ENCODE results near the gene CRIM1.

Gene CRIM1

DNA sequence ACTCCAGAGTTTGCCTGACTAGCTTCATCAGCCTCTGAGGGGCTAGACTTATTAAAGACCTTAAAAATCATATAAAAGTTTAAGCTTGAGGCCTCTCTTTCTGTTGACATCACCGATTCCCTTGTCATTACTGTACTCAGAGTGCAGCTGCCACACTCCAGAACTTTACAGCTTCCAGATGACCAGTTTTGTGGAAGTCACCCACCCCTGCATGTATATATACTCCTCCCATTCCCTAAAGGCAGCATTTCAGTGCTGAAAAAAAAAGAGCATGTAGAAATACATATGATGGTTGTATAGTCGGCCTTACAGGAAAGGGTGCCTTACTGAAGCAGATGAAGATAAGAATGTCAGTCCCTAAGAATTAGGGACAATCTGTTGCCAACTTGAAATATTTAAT, 125.1 kb downstream of the CRIM1 start:
- FAIRE-seq (no peak), DNase-seq (ENCODE audit: low spot score) (no peak)

DNA sequence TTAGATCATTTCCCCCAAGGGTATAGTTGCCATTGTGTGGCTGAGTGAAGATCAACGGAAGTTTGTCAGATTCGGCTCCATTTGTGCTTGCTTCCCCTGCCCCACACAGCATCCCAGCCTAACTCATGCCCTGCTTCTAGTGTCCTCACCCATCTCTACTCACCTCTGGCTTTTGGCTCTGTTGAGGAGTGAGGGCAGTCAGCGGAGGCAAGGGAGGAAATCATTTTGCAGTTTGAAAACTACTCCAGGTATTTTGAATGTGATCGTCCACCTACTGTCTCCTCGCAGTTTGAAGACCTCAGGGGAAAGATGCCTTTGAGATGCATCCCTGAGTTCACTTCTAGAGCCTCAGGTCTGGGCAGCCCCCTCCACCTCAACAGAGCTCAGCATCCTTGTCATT, 126.1 kb downstream of the CRIM1 start:
- DNase-seq (ENCODE audit: low spot score) (no peak), FAIRE-seq (no peak)

DNA sequence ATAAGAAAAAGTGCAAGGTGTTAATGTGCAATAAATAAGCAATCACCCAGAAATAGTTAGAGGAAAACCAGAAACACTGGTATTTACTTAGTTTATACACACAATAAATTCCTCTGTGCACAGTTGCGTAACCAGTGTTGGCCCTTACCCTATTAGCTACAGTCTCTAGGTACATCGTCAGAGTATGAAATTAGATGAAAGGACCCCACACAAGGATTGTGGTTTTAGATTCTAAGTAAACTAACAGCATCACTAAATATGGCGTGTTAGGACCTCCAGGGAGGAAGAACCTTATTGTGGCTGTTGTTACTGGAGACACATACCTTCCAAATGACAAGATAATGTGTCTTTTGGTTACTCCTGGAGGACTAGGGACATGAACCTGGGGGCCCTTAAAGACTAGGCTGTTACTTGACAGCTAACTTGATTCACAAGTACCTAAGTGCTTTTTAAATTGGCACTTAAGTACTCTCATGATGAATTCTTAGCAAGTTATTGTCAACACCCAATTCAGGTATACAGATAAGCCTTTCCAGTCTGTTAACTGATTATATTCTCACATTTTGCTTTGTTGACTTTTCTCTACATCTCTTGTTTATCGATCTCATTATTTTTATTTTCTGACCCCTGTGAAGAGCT, 127.1 kb downstream of the CRIM1 start:
- FAIRE-seq (peak; percentile 66), DNase-seq (ENCODE audit: low spot score) (peak; percentile 94)

DNA sequence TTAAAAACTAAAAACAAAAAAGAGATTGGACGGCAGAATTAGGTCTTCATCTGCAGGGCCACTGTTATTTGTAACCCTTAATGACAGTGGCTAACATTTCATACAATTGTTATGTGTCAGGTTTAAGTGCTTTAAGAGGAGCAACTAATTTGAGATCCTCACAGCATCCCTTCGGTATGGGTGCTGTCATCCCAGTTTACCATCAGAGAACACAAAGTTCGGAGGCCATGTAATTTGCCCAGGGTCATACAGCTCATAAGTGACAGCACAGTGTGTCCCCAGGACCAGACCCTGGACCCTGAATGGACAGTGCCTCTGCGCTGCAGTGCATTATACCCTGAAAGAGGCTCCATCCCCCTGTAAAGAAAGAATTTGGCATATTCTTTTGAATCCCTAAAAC, 127.7 kb downstream of the CRIM1 start:
- FAIRE-seq, result no peak

DNA sequence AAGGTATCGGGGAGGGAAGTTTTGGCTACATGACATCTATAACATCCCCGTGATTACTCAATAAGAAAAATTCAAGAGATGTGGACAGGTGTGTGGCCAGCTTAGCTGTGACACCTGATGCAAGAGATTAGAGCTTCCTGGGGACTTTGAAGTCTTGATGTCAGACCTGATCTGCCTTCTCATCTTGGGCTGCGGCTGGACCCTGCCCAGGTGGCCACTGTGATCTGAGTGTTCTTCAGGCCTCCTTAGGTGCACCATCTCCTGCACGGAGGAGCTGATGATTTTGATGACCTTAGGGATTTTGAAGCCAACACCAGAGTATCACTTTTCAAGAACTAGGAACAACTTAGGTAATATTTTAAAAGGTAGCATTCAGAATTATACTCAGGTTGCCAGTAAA, 128.9 kb downstream of the CRIM1 start:
- FAIRE-seq (no peak), DNase-seq (ENCODE audit: low spot score) (no peak)

More for the DNA sequence above, 127.7 kb downstream of the CRIM1 start:
- DNase-seq (ENCODE audit: low spot score), result no peak

DNA sequence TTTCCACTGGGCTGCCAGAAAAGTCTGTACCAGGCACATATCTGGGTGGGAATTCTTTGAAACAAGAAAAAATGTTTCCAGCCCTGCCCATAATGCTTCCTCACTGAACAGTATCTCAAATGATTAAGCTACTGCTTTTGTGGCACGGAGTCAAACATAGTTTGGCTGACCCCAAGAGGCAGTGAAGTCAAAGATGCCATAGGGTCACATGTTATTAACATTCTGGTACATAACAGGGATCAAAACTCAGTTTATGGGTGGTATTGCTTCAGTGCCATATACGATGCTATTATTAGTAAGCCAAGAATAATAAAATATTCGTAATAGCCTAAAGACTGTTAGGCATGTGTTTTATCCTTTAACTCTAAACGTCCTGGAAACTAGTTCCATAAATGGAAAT, 129.9 kb downstream of the CRIM1 start:
- DNase-seq (ENCODE audit: low spot score) (peak; percentile 44), FAIRE-seq (no peak)

DNA sequence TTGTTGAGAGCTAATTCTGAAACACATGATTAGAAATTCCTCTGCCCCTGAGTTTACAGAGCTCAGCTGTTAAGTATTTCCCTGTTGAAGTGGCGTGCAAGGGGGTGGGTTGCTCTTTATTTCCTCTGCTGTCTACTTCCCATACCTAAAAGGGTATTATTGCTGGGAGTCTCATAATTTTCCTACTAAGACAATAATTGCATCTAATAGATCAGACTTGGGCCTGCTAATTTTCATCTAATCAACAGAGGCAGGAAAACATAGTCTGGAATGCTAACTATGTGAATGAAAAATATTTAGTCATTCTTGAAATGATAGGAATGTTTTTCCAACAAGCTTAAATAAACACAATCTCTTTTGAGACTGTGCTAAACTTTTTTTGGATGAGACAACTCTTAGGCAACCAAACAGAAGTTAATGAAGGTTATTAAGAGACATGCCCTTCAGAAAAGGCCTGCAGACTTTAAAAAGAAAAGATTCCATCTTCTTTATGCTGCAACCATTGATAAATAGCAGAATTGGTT, 131.0 kb downstream of the CRIM1 start:
- FAIRE-seq (peak; percentile 36), DNase-seq (ENCODE audit: low spot score) (peak; percentile 71)

DNA sequence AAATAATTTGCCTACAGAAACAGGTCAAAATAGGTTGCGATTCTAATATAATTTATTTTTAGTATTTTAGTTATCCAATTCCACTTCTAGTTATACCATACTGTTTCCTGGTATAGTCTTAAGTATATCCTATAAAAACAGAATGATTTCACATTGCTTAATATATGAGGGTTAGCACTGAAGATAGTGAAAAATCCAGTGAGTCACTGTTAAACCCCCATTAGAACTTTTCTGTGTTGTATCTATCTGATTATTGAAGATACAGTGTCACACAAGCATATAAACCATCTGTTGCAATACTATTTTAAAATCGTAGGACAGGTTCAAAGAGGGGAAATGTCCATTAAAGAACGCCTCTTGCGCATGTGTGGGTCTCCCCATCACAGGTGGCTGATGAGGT, 132.4 kb downstream of the CRIM1 start:
- DNase-seq (ENCODE audit: low spot score) (no peak), FAIRE-seq (no peak)

DNA sequence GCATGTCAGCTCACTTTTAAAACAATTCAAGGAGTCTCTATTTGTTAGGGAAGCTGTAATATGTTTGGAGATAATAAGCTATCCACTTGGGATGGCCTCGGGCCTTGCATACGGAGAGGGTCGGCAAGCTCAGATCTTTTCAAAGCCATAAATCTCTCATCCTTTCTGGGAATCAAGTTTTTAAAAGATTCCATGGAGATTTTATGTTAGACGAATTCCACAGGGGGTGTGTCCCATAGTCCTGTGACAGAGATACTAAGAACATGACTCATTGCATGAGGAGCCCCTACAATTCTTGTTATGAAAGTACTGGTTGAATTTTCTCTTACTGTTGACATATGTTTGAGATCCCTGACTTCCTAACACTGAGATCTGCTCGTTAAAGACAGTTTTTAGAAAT, 133.7 kb downstream of the CRIM1 start:
- no peak for FAIRE-seq

DNA sequence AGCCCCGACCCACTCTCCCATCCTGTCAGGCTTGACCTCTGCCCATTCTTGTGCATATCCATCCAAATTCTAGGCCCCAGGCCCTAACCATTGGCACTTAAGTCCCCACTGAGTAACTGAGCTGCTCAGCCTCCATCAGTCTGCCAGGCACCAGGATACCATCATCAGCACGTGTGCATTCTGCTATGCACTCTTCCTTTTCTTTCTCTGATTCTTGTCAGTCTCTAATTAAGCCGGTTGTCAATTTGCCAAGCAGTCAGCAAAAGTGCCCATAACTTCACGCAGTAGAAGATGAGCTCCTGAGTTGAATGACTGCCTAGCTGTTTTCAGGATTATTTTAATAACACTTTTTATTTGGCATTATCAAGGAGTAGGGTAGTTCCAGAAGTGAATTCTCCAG, 135.2 kb downstream of the CRIM1 start:
- no peak for FAIRE-seq
- no peak for DNase-seq (ENCODE audit: low spot score)

More for the DNA sequence above, 133.7 kb downstream of the CRIM1 start:
- DNase-seq (ENCODE audit: low spot score), result peak; percentile 44

DNA sequence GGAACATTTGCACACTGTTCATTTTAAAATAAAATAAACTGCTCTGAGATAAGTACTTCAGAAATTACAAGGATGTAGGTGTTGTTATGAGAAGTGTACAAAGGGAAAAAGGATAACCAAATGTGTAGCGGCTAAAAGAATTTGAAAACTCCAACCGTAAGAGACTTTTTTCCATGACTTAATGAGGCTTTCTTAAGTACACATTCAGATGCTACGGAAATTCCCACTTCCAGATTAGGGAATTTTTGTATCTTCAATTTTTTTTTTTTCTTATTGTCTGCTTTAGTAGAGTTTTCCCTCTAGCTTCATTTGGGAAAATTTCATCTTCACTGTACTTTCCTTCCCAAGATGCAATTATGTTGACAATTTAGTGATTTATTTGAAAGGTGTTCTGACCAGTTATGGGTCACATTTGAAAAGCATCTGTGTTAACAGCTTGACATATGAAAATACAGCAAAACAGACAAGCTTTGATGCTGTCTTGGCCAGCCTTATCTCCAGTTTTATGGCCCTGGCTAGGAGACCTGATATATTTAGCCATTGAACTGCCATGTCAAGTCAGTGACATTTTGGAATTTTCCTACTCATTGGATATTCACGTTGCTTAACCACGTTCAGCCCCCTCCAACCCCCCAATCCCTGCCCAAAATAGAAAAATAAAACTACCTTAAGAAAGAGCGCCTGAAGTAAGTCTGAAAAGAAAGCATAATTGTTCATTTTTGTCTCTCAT, 136.8 kb downstream of the CRIM1 start:
- DNase-seq (ENCODE audit: low spot score), result peak; percentile 16
- no peak for FAIRE-seq

DNA sequence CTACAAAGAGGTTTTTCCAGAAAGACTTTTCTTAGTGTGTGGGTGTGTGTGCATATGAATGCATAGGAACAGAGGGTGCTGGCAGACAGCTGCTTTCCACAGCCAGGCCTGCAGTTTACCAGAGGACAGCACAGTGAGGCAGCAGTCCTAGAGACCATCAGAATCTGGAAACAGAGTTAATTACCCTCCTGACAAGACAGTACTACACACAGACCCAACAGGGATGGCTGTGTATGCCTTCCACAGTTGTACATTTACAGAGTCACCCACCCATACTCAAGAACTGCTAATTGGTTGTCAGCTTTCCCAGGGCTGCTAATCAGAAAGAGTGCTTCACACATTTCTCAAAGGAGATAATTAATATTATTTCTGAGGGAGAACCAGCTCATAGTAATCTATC, 137.7 kb downstream of the CRIM1 start:
- FAIRE-seq, result no peak
- DNase-seq (ENCODE audit: low spot score), result no peak

DNA sequence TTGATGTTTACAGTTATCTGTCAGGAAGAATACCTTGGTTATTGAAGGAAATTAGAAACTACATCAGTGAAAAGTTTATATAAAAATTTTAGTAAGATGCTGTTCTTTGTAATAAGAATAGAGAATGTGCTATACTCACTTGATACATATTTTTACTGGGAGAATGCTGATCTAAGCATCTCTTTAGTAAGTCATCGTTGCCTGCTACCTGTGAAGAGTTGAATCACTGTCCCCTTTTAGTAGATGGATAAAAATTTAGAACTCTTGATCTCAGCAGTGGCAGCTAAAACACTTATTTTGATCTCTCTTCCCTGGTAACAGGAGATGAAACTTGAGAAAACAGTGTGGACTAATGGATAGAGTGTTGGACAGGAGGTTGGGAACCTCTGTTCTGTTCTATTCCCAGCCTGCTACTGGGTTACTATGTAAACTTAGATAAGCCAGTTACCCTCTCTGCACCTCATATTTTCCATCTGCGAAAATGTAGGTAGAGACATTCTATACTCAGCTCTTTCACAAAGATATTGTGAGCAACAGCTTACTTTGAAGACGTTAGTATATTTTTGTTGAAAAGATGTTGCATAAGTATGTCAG, 142.1 kb downstream of the CRIM1 start:
- no peak for FAIRE-seq

DNA sequence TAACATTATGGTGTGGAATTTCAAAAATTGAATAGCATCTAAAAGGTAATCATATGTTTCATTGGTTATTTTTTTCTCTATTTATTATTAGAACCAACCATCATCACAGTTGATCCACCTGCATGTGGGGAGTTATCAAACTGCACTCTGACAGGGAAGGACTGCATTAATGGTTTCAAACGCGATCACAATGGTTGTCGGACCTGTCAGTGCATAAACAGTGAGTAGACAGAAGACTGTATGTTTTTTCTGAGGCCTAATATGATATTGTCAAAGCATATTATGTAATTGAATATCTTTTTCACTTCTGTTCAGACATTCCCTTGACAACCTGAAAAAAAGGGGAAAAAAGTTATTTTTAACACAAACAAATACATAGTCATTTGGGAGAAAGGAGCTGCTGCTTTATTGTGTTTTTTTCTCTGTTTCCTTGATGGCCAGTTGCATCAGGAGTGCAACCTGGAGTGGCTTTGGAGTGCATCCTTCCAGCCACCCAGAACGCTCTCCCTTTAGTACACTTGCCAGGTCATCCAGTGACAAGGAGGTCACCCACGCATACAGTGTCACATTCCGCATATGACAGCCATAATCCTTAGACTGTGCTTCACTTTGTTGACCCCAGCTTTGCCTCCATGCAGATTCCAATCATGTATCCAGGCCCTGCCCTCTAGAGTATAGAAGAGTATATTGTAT, 143.7 kb downstream of the CRIM1 start:
- FAIRE-seq (no peak), DNase-seq (ENCODE audit: low spot score) (no peak)

More for the DNA sequence above, 142.1 kb downstream of the CRIM1 start:
- no peak for DNase-seq (ENCODE audit: low spot score)

DNA sequence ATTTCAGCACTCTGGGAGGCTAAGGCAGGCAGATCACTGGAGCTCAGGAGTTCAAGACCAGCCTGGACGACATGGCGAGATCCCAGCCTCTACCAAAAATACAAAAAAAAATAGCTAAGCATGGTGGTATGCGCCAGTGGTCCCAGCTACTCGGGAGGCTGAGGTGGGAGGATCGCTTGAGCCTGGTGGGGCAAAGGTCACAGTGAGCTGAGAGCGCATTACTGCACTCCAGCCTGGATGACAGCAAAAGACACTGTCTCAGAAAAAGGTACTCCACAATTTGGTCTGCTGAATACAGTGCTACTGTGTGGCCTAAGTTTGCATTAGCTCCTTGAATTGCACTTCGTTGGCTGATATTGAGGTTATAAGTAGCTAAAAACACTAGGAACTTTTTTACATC, 144.5 kb downstream of the CRIM1 start:
- no peak for DNase-seq (ENCODE audit: low spot score)
- FAIRE-seq, result no peak

DNA sequence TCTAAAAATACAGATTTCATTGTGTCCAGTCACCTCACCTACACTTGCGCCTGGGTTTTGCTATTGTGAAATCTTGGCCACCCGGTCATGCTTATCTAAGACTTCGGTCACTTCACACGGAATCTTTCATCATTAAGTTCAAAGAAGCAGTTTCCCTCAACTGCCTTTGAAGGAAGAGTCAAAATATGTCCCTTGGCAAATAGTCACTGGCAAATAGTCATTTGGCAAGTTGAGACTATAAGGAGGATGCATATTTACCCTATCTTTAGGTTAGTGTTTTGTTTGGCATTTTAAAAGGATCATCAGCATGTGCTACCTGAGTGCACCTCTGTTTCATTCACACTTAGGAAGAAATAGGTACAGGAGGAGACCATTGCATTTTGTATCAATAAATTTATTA, 146.5 kb downstream of the CRIM1 start:
- DNase-seq (ENCODE audit: low spot score) (no peak), FAIRE-seq (no peak)

DNA sequence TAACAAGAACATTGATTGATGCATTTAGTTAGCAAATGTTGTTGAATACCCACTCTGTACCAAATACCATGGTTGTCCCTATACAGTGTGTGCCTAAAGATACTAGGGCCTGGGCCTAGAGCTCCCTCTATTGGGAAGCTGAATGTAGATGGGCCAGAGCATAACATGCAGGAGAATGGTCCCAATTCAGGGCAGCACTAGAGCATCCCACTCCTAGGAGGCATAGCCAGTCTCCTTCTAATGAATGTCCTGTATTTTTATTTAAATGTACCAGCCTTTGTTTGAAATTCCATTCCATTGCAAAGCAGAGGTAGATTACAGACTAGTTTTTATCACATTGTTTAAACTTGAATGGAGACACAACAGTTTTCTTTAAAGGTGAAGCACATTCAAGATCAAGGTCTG, 151.8 kb downstream of the CRIM1 start:
- FAIRE-seq (no peak), DNase-seq (ENCODE audit: low spot score) (peak; percentile 54)

DNA sequence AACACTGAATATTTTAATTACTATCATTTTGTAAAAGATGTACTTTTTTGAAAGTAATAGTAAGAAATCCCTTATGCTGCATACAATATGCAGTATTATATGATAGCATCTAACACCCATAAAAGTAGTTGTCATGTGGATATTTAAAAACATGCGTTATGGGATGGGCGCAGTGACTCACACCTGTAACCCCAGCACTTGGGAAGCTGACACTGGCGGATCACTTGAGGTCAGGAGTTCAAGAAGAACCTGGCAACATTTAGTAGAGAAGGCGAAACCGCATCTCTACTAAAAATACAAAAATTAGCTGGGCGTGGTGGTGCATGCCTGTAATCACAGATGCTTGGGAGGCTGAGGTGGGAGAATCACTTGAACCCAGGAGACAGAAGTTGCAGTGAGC, 153.5 kb downstream of the CRIM1 start:
- no peak for FAIRE-seq
- no peak for DNase-seq (ENCODE audit: low spot score)

DNA sequence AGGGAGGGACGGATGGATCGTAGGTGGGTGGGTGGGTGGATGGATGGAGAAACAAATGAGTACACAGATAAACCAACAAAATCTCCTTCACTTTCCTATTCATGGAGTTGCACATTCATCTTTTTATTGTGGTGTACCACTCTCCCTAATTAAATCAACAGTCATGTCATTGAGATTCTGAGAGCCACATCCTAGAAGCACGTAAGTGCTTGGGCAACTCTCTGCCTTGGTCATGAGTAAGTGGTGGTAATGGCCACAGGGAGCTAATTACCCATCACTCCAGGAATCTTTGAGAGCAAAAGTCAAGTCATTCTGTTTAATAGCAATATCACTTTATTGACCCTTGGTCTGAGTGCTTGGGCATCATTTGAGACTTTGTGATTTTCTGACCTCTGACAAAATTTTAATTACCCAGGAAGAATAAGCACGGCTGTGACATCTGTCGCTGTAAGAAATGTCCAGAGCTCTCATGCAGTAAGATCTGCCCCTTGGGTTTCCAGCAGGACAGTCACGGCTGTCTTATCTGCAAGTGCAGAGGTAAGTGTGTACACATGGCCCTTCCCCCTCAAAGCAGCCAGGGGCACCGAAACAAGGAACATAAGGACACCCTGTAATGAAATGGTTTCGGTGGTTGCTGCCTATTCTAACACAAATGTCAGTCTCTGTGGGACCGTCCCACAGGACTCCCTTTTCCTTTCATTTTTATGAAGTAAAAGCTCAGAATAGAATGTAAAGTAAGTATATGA, 156.5 kb downstream of the CRIM1 start:
- DNase-seq (ENCODE audit: low spot score) (no peak), FAIRE-seq (no peak)

DNA sequence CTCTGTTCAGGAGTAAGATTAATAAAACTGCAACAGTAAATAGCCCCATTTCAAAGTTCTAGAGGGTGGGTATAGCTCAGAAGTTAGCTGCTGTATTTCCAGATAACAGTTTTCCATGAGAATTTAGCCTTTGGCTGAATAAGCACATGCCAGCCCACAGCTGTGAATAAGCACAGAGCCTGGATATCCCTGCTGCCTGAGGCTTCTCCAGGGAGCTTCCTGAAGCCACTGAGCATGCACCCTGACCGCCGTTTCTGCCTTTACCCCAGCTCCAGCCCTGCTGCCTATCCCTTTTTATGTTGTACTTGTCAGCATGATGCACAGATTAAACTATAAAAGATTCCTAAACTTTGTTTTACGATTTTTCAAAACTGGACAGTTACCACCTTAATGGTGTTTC, 157.1 kb downstream of the CRIM1 start:
- FAIRE-seq, result no peak
- no peak for DNase-seq (ENCODE audit: low spot score)

DNA sequence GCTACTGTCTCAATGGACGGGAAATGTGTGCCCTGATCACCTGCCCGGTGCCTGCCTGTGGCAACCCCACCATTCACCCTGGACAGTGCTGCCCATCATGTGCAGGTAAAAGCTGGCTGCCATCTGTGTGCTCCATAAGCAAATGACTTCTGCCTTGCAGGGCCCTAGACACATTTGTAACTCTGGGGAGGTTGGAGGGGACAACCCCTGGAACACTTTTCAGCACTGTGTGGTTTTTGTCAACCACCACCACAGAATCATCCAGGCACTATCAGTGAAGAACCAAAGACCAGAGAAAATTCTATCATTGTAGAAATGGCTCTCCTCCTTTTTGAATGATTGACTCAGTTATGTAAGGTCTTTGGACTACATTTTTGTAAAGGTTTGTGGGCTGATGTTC, 158.1 kb downstream of the CRIM1 start:
- DNase-seq (ENCODE audit: low spot score), result no peak
- FAIRE-seq, result no peak
